Fibroblast of skin of right biceps (primary cell): Measurements from ENCODE around the gene PKMYT1.
"Not testable (repeated sequence)": the region's sequence is repeated elsewhere in the genome, so short reads cannot be mapped to it uniquely, and the experiment has no call there.

Experiments
- DNase-seq: peaks from one replicate; pipeline ENCODE4 v3.0.0-alpha.2; 2013

Gene PKMYT1

DNA sequence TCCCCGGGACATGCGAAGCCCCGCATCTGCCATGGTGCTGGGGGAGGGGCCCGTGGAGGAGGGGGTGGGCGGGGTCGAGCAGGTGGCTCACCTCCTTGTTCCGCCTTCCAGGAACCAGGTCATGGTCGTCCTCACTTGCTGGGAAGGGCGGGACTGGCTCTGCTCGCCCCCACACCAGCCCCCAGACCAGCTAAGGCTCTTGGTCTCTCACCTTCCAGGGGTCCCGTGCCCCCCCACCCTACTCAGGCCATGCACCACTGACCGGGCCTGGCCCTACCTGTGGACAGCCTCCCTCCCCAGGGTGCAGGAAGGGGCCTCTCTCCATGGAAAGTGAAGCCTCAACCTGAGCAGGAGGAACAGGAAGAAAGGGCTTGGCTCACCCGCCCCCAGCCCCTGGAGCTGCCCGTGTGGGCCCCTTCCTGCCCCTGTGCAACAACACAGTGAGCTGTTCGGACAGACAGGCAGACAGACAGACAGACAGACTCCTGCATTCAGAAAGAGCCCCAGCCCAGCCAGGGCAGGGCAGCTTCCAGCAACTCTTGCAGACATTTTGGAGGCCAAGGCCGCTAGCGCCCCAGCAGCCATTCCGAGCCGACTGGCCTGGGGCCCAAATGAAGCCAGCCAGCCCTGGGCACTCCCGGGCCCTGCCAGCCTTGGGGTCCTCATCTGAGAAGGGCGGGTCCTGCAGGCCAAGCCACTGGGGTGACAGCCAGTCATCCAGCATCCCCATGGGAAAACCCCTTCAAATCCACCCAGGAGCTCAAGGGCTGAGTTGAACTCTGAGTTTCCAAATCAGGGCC lies 24.3 kb downstream of the PKMYT1 start:
- no peak for DNase-seq

DNA sequence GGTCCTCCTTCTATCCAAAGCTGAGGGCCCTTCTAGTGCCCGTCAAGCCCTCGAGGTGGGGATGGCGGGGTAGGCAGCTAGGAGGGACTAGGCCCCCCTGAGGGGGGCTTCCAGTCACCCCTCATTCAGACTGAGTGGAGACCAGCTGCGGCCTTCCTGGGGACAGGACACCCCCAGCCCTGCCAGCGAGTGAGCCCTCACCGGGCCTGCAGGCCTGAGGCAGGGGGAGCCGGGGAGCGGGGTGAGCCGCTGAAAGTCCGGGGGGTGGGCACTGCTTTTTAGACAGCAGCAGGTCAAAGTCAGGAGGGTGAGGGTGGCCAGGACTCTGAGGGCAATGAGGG lies 24.8 kb downstream of the PKMYT1 start:
- DNase-seq, result no peak

DNA sequence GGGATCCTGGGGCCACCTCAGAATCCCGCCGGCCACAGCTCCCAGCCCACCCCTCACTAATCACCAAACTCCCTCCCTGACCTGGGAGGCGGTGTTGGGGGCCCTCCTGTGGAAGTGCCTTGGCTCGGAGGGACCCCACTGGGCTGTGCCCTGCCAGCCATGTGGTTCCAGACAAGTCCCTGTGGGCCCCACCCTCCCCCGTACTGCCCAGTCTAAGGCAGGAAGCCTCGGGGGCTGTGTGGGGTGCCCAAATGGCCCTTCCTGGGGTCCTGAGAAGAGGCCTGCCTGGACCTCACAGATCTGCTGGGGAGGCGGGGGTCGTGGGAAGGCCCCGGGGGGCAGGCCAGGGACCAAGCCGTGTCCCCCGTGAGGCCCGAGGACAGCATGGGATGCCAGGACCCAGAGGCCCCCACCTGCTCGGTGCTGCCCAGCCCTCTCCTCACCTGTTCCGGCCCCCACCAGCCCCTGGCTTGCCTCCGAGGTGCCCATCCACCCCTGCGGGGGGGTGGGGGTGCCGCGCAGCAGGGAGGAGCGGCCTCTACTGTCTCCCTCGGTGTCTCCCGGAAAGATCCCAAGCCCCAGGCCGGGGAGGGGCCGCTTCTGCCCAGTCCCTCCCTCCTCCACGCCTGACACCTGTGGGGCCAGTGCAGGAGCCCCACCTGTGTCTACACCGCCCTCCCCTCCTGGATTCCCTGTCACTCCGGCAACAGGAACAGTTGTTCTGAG lies 25.4 kb downstream of the PKMYT1 start:
- no peak for DNase-seq

DNA sequence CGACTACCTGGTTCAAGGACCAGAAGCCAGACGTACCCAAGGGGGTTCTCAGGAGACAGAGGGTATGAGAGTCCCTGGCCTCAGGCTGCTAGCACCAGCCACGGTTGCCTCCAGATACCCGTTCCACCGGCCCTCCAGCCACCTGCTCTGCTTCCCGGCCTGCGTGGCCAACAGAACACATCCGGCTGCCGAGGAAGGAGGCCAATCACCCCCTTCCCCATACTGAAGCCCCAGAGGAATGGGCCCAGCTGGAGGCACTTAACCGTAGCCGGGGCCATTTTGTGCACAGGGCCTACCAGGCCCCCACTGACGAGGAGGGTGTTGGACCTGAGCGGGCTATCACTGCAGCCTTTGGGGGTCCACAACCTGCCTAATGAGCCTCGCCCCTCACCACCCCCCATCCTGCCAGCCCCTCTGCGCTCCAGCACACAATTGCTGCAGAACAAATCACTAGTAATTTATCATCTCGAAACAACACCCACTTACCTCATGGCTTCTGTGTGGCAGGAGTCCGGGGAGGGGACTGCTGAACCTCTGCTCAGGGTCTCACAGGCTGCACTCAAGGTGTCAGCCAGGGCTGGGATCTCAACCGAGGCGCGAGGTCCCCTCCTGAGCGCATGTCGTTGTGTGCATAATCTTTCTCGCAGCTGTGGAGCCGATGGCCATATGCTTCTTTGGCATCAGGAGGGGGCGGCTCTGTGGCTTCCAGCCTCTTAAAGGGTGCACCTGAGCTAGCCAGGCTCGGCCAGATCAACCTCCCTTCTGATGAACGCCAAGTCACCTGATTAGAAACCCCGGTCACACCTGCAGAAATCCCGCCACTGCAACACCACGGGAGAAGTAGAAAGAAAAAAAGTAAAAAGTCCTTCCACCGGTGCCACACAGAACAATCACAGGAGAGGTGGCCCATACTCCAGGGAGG lies 26.3 kb downstream of the PKMYT1 start:
- no peak for DNase-seq

DNA sequence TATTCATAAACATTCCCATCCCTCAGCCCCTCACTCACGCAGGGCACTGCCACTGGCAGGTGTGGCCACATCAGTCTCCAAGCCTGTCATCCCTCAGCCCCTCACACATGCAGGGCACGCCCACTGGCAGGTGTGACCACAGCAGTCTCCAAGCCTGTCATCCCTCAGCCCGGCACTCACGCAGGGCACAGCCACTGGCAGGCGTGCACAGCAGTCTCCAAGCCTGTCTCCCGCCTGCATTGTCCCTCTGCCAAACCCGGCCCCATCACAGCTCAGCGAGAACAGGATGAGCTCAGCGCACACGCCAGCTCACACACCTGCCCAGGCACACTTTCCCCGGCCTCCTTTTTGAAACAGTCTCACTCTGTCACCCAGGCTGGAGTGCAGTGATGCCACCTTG lies 27.6 kb downstream of the PKMYT1 start:
- no peak for DNase-seq

DNA sequence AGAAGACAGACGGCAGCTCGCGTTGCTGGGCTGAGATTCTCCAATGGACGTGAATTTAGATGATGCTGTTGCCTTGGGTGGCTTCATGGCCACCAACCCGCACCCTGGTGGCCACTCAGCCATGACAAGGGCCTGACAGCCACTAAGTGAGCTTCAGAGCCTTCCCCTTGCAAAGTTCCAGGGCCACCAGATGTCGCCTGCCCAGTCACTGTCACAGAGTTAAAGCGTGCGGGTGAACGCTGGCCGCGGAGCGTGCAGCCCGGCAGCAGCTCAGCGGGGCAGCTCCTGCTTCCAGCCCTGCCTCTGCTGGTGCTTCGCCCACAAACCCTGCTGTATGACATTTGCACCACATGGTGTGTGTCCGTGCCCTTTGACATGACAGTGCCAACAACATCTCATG lies 29.5 kb downstream of the PKMYT1 start:
- DNase-seq, result no peak

DNA sequence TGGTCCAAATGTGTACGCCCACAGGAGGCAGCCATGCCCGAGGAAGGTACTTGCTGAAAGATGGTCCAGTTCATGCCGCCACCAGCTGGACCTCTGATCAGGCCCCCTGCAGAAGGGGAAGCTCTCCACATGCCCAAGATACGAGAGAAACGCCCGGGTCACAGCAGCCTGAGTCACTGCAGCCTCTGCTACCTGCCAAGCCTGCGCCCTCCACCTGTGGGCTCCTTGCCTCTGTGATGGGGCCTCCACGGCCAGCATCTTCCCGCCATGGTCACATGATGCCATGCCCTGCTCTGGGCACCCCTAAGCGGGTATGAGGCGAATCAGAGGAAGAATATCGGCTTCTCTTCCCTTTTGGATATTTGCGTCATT lies 29.9 kb downstream of the PKMYT1 start:
- no peak for DNase-seq

DNA sequence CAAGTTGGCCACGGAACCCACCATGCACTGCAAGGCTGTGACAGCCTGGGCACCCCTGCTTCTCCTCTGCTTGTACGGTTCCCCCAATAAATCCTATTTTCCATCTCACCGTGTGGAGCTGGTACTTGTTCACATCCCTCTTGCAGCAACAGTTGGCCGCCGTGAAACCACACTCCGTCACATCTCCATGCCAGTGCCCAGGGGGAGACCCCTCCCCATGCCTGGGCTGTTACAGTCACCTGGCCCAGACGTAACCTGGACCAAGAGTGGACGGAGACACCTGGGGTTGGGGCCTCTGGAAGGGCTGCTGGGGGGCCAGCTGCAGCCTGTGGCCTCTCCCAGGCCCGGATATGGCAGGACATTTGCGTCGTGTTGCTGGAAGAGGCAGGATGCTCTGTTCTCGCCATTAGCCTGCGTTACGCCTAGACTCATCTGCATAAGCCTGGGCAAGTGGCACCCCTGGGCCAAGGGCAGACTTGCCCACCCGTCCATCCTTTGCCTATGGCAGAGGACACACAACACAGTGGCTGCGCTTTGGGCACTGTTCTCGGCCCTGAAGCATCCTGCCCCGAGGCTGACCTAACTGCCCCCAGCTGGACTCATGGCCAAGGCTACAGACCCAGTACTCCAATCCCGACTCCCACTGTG lies 30.4 kb downstream of the PKMYT1 start:
- DNase-seq, result no peak

DNA sequence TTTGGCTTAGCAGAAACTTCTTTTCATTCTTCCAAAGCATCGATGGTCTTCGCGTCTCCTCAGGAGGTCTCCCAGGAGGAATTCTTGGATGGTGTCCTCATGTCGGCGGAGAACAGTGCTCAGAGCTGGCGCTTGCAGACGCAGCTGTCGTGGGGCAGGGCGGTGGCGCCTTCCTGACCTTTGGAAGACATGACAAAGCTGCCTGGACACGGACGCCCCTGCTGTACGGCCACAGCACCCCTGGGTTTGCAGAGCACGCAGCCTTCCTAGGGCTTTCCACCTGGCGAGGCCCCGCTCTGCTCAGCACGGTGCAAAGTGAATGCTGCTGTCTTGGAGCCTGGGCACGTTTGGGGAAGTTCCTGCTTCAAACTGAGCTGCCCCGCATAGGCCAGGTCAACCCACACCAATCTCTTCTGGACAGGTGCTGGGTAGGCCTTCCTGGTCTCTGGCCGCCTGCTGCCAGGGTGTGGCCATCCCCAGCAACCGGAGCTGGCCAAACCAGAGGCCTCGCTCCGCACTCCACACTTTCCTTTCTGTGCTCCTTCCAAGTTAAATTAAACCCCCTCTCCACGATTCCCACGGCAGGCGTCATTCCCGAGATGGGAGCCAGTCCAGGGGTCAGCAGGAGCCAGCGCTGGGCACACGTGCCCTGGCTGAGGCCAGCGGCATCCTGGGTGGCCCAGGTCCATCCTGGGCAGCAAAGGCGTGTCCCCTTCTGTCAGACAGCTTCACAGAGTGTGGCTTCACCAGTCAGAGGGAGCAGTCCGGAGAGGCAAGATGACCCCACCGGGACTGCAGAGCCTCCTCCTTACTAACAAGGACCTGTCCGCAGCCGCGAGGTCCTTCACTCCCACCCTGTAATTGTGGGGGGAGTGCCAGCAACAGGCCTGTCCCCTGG lies 31.2 kb downstream of the PKMYT1 start:
- DNase-seq, result no peak

DNA sequence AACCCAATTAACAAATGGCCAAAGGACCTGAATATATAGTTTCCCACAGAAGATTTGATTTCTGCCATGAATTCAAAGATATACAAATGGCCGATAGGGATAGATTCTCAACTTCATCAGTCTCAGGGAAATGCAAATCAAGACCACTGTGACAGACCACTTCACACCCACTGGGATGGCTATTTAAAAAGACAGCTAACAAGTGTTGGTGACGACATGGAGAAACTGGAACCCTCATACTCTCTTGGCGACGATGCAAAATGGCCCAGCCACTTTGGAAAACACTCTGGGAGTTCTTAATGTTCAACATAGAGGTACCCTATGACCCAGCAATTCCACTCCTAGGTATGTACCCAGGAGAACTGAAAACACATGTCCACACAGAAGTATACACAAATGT lies 33.6 kb downstream of the PKMYT1 start:
- DNase-seq, result no peak

DNA sequence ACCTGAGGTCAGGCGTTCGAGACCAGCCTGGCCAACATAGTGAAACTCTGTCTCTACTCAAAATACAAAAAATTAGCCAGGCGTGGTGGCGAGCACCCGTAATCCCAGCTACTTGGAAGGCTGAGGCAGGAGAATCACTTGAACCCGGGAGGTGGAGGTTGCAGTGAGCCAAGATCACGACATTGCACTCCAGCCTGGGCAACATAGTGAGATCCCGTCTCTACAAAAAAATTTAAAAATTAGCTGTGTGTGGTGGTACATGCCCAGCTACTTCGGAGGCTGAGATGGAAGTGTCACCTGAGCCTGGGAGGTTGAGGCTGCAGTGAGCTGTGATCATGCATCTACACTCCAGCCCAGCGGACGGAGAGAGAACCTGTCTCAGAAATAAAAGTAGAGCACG lies 36.5 kb downstream of the PKMYT1 start:
- DNase-seq, result not testable (repeated sequence)

DNA sequence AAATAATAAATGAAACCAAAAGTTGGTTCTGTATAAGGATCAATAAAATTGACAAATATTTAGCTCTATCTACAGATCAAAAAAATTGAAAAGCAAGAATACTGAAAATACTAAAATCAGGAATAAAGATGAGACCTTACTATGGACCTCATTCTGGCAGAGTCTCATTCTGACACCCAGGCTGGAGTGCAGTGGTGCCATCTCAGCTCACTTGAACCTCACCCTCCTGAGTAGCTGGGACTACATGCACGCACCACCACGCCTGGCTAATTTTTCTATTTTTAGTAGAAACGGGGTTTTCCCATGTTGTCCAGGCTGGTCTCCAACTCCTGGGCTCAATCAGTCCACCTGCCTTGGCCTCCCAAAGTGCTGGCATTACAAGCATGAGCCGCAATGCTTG lies 38.2 kb downstream of the PKMYT1 start:
- no peak for DNase-seq

DNA sequence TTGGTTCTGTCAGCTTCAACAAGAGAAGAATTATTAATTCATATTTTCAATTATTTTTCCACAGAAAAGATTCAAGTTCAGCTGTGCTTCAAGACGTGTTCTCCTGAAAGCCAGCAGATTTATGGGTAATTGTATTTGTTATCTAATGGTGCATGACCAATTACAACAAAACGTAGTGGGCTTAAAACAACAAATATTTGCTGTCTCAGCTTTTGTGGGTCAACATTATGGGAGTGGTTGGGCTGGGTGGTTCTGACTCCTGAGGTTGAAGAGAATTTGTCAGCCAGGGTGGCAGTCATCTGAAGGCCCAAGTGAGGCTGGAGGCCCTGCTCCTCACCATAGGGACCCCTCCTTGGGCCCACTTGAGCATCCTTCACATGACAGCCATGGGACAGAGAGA lies 40.3 kb downstream of the PKMYT1 start:
- DNase-seq, result no peak

DNA sequence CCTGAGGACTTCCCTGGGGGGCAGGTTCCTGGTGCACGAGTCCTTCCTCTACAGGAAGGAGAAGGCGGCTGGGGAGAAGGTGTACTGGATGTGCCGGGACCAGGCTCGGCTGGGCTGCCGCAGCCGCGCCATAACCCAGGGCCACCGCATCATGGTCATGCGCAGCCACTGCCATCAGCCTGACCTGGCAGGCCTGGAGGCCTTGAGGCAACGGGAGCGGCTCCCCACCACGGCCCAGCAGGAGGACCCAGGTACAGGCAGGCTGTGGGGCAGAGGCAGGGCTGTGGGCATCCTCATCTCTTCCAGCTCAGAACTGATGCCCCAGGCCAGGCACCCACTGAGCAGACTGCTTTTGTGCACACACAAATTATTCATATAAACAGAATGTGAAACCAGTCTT lies 42.0 kb downstream of the PKMYT1 start:
- no peak for DNase-seq

DNA sequence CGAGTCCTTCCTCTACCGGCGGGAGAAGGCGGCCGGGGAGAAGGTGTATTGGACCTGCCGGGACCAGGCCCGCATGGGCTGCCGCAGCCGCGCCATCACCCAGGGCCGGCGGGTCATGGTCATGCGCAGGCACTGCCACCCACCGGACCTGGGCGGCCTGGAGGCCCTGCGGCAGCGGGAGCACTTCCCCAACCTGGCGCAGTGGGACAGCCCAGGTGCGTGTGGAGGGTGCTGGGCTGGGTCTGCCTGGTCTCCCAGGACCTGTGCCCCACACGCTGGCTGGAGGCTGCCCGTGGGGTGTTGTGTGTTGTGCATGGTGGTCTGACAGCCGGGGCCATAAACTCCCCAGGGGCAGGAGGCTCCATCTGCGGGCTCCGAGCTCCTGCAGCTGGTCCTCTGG lies 43.1 kb downstream of the PKMYT1 start:
- no peak for DNase-seq

DNA sequence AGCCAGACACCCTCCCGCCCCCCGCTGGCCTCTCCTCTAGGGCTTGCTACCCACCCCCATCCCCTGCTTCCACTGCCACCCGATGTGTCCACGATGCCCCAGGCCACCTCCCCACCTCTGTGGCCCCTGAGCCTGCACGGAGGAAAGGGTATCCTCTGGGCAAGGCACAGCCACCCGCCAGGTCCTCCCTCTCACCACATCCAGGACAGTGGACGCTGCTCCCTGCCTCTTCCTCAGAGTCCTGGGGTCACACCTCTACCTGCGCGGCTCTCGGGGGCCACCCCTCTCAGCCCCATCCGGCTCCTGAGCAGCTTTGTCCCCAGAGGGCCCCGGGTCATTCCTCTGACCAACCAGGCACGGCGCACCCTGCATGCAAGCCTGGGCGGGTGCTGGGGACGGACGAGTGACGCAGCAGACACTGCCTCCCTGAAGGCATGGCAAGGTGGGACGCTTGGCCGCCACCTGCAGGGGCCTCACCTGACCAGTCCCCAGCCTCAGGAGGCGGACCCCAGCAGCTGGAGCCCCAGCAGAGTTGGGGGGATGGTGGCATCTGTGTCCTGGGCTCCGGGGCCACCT lies 43.7 kb downstream of the PKMYT1 start:
- DNase-seq, result no peak

DNA sequence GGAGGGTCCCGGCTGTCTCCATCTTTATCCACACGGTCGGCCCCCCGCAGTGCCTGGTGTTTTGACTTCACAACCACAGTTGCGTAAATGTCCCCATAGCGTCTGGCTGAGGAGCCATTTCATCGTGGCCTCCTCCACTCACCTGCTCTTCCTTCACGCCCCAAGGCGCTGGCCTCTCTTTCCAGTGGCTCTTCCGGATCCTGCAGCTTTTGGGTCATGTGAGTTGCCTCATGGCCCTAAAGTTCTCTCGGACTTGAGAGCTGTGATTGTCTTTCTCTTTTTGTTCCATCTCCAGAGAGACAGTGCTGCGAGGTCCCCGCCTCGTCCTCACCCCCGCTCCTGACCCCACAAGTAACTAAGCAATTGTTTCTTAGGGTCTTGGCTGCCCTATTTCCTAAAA lies 45.8 kb downstream of the PKMYT1 start:
- DNase-seq, result no peak

DNA sequence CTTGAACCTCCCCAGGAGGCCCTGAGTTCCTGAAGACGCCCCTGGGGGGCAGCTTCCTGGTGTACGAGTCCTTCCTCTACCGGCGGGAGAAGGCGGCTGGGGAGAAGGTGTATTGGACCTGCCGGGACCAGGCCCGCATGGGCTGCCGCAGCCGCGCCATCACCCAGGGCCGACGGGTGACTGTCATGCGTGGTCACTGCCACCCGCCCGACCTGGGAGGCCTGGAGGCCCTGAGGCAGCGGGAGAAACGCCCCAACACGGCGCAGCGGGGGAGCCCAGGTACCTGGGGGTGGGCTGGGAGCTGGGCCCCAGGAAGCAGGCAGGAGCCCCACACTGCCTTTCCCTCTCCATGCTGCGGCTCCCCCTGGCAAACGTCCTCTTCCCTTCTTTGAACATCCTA lies 46.5 kb downstream of the PKMYT1 start:
- DNase-seq, result no peak

DNA sequence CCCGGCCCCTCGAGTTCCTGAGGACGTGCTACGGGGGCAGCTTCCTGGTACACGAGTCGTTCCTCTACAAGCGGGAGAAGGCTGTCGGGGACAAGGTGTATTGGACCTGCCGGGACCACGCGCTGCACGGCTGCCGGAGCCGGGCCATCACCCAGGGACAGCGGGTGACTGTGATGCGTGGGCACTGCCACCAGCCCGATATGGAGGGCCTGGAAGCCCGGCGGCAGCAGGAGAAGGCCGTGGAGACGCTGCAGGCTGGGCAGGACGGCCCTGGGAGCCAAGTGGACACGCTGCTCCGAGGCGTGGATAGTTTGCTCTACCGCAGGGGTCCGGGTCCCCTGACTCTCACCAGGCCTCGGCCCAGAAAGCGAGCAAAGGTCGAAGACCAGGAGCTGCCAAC lies 47.1 kb downstream of the PKMYT1 start:
- no peak for DNase-seq

DNA sequence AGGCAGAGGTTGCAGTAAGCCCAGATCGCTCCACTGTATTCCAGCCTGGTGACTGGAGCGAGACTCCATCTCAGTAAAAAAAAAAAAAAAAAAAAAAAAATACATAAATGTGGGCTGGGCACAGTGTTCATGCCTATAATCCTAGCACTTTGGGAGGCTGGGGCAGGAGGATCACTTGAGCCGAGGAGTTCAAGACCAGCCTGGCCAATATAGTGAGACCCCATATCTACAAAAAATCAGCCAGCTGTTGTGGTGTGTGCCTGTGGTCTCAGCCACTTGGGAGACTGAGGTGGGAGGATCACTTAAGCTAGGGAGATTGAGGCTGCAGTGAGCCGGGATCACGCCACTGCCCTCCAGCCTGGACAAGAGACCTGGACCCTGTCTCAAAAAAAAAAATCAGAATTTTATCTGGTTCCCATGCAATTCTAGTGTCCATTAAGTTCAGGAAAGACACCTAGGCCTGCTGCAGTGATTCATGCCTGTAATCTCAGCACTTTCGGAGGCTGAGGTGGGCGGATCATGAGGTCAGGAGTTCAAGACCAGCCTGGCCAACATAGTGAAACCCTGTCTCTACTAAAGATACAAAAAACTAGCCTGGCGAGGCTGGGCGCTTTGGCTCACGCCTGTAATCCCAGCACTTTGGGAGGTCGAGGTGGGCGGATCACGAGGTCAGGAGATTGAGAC lies 48.9 kb downstream of the PKMYT1 start:
- DNase-seq, result not testable (repeated sequence)

DNA sequence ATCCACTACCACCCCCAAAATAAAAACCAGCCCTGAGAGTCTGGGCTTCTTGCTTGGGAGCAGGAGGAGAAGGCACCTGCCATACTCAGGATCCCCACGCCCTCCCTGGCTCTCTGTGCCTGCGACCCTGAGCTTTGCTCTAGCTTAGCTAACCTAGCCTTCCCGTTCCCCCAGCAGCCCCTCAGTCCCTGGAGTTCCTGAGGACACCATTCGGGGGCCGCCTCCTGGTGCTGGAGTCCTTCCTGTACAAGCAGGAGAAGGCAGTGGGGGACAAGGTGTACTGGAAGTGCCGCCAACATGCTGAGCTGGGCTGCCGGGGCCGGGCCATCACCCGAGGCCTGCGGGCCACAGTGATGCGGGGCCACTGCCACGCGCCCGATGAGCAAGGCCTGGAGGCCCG lies 50.0 kb downstream of the PKMYT1 start:
- DNase-seq, result no peak
